ENCODE data around the gene RAX. TPM values are rescaled to one million over a fixed set of nuclear protein-coding genes. Genes with fewer than 3 reads are reported as not detected.

Gene RAX
- not detected in 2 replicates for total RNA-seq

GRCh38 chr18:59272891-59273758, at the start of gene RAX:
RAX (minus strand) TSS chr18:59273454; CDS start chr18:59273206, 248 bp downstream.

GRCh38 chr18:59318460-59319050, 45.3 kb upstream of the RAX start, which contains the start of gene CPLX4:
CPLX4 (minus strand) TSS chr18:59318649; CDS start chr18:59318462, 187 bp downstream.

GRCh38 chr18:59219672-59220163, 53.5 kb downstream of the RAX start, which contains the start of gene GRP:
GRP (plus strand) TSS chr18:59220158; CDS start chr18:59220266, 108 bp downstream.

Other genes with a start within 250 kb of the RAX start
- 20.9 and 40.2 TPM in 2 replicates for gene SEC11C, start 133.6 kb downstream of the RAX start, total RNA-seq
- not detected in 2 replicates for gene GRP, start 53.3 kb downstream of the RAX start, total RNA-seq
- not detected in 2 replicates for gene CPLX4, start 45.2 kb upstream of the RAX start, total RNA-seq
- 86.2 and 118 TPM in 2 replicates for gene LMAN1, start 85.8 kb upstream of the RAX start, total RNA-seq

Measured in mesangial cell (primary cell).